Adrenal gland (tissue), 5 donors: Measurements from ENCODE around the gene OR13H1.

Experiments
- CTCF ChIP-seq, 6 experiments: fragments of 450-650 bp in 4 of 6; fragments of 200-600 bp in 2 of 6; sonication (generic) in 1 of 6; IDR thresholded peaks; 1 replicate in 5 of 6; 2 replicates in 1 of 6; pipeline versions ENCODE4 v1.5.1 to v1.8.0; 2016 to 2021; ENCODE audit warnings: antibody characterized with exemption in 6 of 6, mild to moderate bottlenecking in 2 of 6, moderate library complexity in 1 of 6
- POLR2A ChIP-seq, 2 donors: fragments of 450-650 bp; IDR thresholded peaks; one replicate each; pipeline ENCODE4 v1.6.1; 2017; ENCODE audit warnings: antibody characterized with exemption in 2 of 2, mild to moderate bottlenecking in 2 of 2, moderate library complexity in 1 of 2
- donor health status: DM: no; HTN: no; CAD: no.

- TF ChIP-seq CTCF (IDR thresholded peaks at IDR 0.05) (no peak), POLR2A (IDR thresholded peaks at IDR 0.05) (no peak)
Observed at GRCh38 chrX:131564553-131565229, 20.8 kb downstream of the OR13H1 start.
